Neural progenitor cell (in vitro differentiated cells): ENCODE measurements around the gene ANKHD1. TPM values are rescaled to one million over a fixed set of nuclear protein-coding genes. Genes with fewer than 3 reads are reported as not detected.
"Not testable (repeated sequence)": the region's sequence is repeated elsewhere in the genome, so short reads cannot be mapped to it uniquely, and the experiment has no call there.

ENCODE experiments used
- DNase-seq: peaks from one replicate; pipeline ENCODE4 v3.0.0-alpha.2; 2016; ENCODE audit warnings: low spot score
- H2AFZ ChIP-seq: fragments of 200-600 bp; sonication (generic); replicated peaks from 2 replicates; pipeline ENCODE4 v1.6.1; 2016; ENCODE audit warnings: antibody characterized with exemption
- H3F3A ChIP-seq: fragments of 200-600 bp; sonication (generic); 2 replicates; pipeline ENCODE4 v1.6.1; 2016; ENCODE audit warnings: antibody characterized with exemption, low read depth
- H3K27ac ChIP-seq: fragments of 200-600 bp; sonication (generic); 2 replicates; pipeline ENCODE4 v1.5.1; 2016; ENCODE audit warnings: mild to moderate bottlenecking
- H3K27me3 ChIP-seq: fragments of 200-600 bp; sonication (generic); 2 replicates; pipeline ENCODE4 v1.6.1; 2016; ENCODE audit warnings: mild to moderate bottlenecking, moderate library complexity
- H3K36me3 ChIP-seq: fragments of 200-600 bp; sonication (generic); 2 replicates; pipeline ENCODE4 v1.5.1; 2016
- H3K4me1 ChIP-seq: fragments of 200-600 bp; sonication (generic); 2 replicates; pipeline ENCODE4 v1.6.1; 2016; ENCODE audit warnings: mixed run types
- H3K4me2 ChIP-seq: fragments of 200-600 bp; sonication (generic); 2 replicates; pipeline ENCODE4 v1.6.1; 2016
- H3K4me3 ChIP-seq: fragments of 200-600 bp; sonication (generic); 2 replicates; pipeline ENCODE4 v1.5.1; 2016
- H3K79me2 ChIP-seq: fragments of 200-600 bp; sonication (generic); 2 replicates; pipeline ENCODE4 v1.6.1; 2016; ENCODE audit warnings: low read depth
- H3K9ac ChIP-seq: fragments of 200-600 bp; sonication (generic); 2 replicates; pipeline ENCODE4 v1.6.1; 2016
- H3K9me3 ChIP-seq: fragments of 200-600 bp; sonication (generic); 2 replicates; pipeline ENCODE4 v1.5.1; 2016; ENCODE audit warnings: low read depth
- H4K20me1 ChIP-seq: fragments of 200-600 bp; sonication (generic); 2 replicates; pipeline ENCODE4 v1.6.1; 2016; ENCODE audit warnings: low read depth
- H3K27ac Mint-ChIP-seq: 3 replicates; pipeline ENCODE4 v1.8.0; 2021; ENCODE audit warnings: mixed read lengths
- H3K27me3 Mint-ChIP-seq: 2 replicates; pipeline ENCODE4 v1.8.0; 2022; ENCODE audit warnings: low read depth, mild to moderate bottlenecking, inconsistent platforms, moderate library complexity, mixed read lengths; ENCODE audit not compliant: insufficient read depth
- H3K36me3 Mint-ChIP-seq: 3 replicates; pipeline ENCODE4 v1.8.0; 2021; ENCODE audit warnings: mixed read lengths
- H3K4me1 Mint-ChIP-seq: 3 replicates; pipeline ENCODE4 v1.8.0; 2021; ENCODE audit warnings: mixed read lengths
- H3K4me3 Mint-ChIP-seq: 3 replicates; pipeline ENCODE4 v1.8.0; 2021; ENCODE audit warnings: mild to moderate bottlenecking, moderate library complexity, mixed read lengths
- H3K9me3 Mint-ChIP-seq: 3 replicates; pipeline ENCODE4 v1.8.0; 2020; ENCODE audit warnings: mixed read lengths
- EZH2 ChIP-seq: fragments of 200-600 bp; sonication (generic); IDR thresholded peaks from 2 replicates; pipeline ENCODE4 v1.6.1; 2017; ENCODE audit warnings: antibody characterized with exemption, mild to moderate bottlenecking, moderate library complexity
- EZH2phosphoT487 ChIP-seq: fragments of 200-600 bp; sonication (generic); IDR thresholded peaks from 2 replicates; pipeline ENCODE4 v1.6.1; 2017; ENCODE audit warnings: antibody characterized with exemption
- total RNA-seq: library from RNA; depleted of rRNA; stranded (reverse); fragments of >200 nt; gene quantifications from 2 replicates; pipeline ENCODE4 v1.2.3, GENCODE V29; 2015; ENCODE audit warnings: low replicate concordance
- TF ChIP-seq, protein P1 (sequence below): fragments of 200-600 bp; sonication (generic); IDR thresholded peaks from 2 replicates; pipeline ENCODE4 v1.5.1; 2017; ENCODE audit warnings: antibody characterized with exemption, mild to moderate bottlenecking

ANKHD1 gene
- total RNA-seq, 1 donor from 2014 or later = 110 TPM

GRCh38 chr5:140574165-140574564 lies 172.5 kb downstream of the ANKHD1 start:
- Mint-ChIP-seq H3K27me3 (peaks cover 6% of the 10 kb centered on the region), H3K4me3 (no peak overlapping the region), H3K36me3 (no peaks in the 10 kb centered on the region), H3K4me1 (no peaks in the 10 kb centered on the region), H3K9me3 (no peaks in the 10 kb centered on the region), H3K27ac (no peak overlapping the region)
- Histone ChIP-seq H3K4me2 (no peak overlapping the region), H2AFZ (no peak overlapping the region), H3K4me1 (no peaks in the 10 kb centered on the region), H3K4me3 (no peak overlapping the region), H3K9ac (no peak overlapping the region), H3K79me2 (no peaks in the 10 kb centered on the region), H3K9me3 (no peaks in the 10 kb centered on the region), H3F3A (peaks cover 4% of the 10 kb centered on the region), H3K36me3 (no peaks in the 10 kb centered on the region), H3K27ac (no peak overlapping the region), H4K20me1 (no peaks in the 10 kb centered on the region), H3K27me3 (no peaks in the 10 kb centered on the region)
- TF ChIP-seq, protein P1, sequence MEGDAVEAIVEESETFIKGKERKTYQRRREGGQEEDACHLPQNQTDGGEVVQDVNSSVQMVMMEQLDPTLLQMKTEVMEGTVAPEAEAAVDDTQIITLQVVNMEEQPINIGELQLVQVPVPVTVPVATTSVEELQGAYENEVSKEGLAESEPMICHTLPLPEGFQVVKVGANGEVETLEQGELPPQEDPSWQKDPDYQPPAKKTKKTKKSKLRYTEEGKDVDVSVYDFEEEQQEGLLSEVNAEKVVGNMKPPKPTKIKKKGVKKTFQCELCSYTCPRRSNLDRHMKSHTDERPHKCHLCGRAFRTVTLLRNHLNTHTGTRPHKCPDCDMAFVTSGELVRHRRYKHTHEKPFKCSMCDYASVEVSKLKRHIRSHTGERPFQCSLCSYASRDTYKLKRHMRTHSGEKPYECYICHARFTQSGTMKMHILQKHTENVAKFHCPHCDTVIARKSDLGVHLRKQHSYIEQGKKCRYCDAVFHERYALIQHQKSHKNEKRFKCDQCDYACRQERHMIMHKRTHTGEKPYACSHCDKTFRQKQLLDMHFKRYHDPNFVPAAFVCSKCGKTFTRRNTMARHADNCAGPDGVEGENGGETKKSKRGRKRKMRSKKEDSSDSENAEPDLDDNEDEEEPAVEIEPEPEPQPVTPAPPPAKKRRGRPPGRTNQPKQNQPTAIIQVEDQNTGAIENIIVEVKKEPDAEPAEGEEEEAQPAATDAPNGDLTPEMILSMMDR = no peak
- no peak for TF ChIP-seq EZH2phosphoT487
- TF ChIP-seq EZH2 = no peak
- DNase-seq = no peak

DNA sequence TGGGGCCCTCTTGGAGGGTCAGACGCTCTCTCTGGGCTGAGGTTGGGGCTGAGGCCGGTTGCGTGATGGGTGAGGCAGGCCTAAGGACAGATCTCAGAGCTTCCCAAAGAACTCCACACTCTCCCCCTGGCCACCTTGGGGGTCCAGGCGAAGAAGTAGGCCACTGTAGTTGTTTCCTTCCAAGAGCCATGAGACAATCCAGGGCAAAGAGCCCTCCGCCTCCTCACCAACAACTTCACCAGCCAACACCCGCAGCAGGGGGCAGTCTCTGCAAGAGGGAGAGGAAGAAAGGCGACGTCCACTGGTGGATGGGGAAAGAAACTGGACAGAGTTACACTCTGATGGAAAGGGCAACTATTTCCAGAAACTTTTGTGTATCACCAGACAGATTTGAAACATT lies 173.7 kb downstream of the ANKHD1 start:
- H3K9me3 Mint-ChIP-seq = no peaks in the 10 kb centered on the region
- H3K79me2 ChIP-seq = no peaks in the 10 kb centered on the region
- TF ChIP-seq, protein P1 = peak; percentile 17
- no peak for TF ChIP-seq EZH2
- no peaks in the 10 kb centered on the region for H3K36me3 ChIP-seq
- no peaks in the 10 kb centered on the region for H3K27me3 ChIP-seq
- peaks cover 4% of the 10 kb centered on the region for H3F3A ChIP-seq
- no peaks in the 10 kb centered on the region for H4K20me1 ChIP-seq
- no peak overlapping the region for H3K4me3 ChIP-seq
- peaks cover 6% of the 10 kb centered on the region for H3K27me3 Mint-ChIP-seq
- no peaks in the 10 kb centered on the region for H3K4me1 Mint-ChIP-seq
- no peak overlapping the region for H3K27ac ChIP-seq
- no peak overlapping the region for H3K27ac Mint-ChIP-seq
- H3K4me2 ChIP-seq = no peak overlapping the region
- DNase-seq = no peak
- no peaks in the 10 kb centered on the region for H3K36me3 Mint-ChIP-seq
- H3K4me1 ChIP-seq = no peaks in the 10 kb centered on the region
- no peaks in the 10 kb centered on the region for H3K9me3 ChIP-seq
- H2AFZ ChIP-seq = no peak overlapping the region
- H3K4me3 Mint-ChIP-seq = no peak overlapping the region
- H3K9ac ChIP-seq = no peak overlapping the region

DNA sequence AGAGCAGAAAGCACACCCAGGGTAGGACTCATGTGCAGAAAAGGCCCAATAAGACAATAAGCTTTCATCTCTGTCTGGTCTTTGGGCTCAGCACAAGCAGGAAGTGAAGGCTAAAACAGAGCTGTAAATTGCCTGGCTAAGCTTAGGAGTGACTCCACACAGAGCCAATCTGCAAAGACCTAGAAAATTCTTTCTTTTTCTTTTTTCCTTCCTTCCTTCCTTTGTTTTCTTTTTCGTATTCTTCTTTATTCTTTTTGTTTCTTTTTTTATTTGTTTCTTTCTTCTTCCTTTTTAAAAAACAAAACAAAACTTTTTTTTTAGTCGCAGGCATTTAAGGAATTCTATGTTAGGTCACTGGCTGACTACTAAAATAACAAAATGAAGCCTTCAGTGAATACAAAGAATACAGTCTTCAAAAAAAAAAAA lies 175.2 kb downstream of the ANKHD1 start:
- no peak overlapping the region for H3K27ac ChIP-seq
- H3K79me2 ChIP-seq = no peaks in the 10 kb centered on the region
- H3F3A ChIP-seq = peaks cover 4% of the 10 kb centered on the region
- Mint-ChIP-seq H3K4me1 (no peaks in the 10 kb centered on the region), H3K27ac (no peak overlapping the region), H3K36me3 (no peaks in the 10 kb centered on the region), H3K27me3 (peaks cover 6% of the 10 kb centered on the region), H3K4me3 (no peak overlapping the region), H3K9me3 (no peaks in the 10 kb centered on the region)
- no peak for DNase-seq
- H3K4me3 ChIP-seq = no peak overlapping the region
- no peaks in the 10 kb centered on the region for H3K36me3 ChIP-seq
- H3K27me3 ChIP-seq = peaks cover 2% of the 10 kb centered on the region
- H3K4me1 ChIP-seq = no peaks in the 10 kb centered on the region
- H4K20me1 ChIP-seq = no peaks in the 10 kb centered on the region
- peak overlapping the region; percentile 97 for H2AFZ ChIP-seq
- TF ChIP-seq EZH2phosphoT487 (no peak), EZH2 (no peak)
- TF ChIP-seq, protein P1 = no peak
- no peaks in the 10 kb centered on the region for H3K9me3 ChIP-seq
- H3K4me2 ChIP-seq = no peak overlapping the region
- no peak overlapping the region for H3K9ac ChIP-seq

DNA sequence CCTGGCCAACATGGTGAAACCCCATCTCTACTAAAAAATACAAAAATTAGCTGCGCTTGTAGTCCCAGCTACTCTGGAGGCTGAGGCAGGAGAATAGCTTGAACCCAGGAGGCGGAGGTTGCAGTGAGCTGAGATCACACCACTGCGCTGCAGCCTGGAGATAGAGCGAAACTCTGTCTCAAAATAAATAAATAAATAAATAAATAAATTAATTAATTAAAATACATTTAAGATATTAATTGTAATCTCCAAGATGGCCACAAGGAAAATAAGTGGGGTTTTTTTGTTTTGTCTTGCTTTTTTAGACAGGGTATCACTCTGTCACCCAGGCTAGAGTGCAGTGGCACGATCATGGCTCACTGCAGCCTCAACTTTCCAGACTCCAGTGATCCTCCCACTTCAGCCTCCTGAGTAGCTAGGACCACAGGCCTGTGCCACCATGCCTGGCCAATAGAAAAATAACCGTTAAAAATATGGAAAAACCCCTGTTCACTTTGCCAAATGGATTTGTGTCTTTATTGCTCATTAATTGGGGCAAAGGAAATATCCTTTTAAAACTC lies 177.6 kb downstream of the ANKHD1 start:
- not testable (repeated sequence) for H3F3A ChIP-seq, H3K79me2 ChIP-seq, H3K27ac ChIP-seq, H3K9me3 Mint-ChIP-seq, H3K4me1 Mint-ChIP-seq, H3K9ac ChIP-seq, H4K20me1 ChIP-seq, H3K27me3 Mint-ChIP-seq, H3K4me1 ChIP-seq, H3K27ac Mint-ChIP-seq, H3K4me3 Mint-ChIP-seq, H3K9me3 ChIP-seq, H3K36me3 Mint-ChIP-seq, H3K27me3 ChIP-seq, DNase-seq, H3K36me3 ChIP-seq, H2AFZ ChIP-seq, H3K4me2 ChIP-seq, H3K4me3 ChIP-seq
